ENCODE data around the gene SCN4B.

Gene SCN4B

GRCh38 chr11:118169300-118170140 is 16.9 kb upstream of the SCN4B start:
- Histone ChIP-seq H3K9me3 (ENCODE audit: low read length) (no peaks in the 10 kb centered on the region), H3K36me3 (ENCODE audit: insufficient read depth, low read length) (no peaks in the 10 kb centered on the region), H2AFZ (ENCODE audit: low read depth, low read length) (no peak overlapping the region), H3K4me3 (ENCODE audit: low read length) (no peak overlapping the region), H3K27me3 (ENCODE audit: insufficient read depth, low read length) (peaks cover 56% of the 10 kb centered on the region), H3K4me1 (ENCODE audit: insufficient read depth, low read length) (peaks cover 3% of the 10 kb centered on the region)

DNA sequence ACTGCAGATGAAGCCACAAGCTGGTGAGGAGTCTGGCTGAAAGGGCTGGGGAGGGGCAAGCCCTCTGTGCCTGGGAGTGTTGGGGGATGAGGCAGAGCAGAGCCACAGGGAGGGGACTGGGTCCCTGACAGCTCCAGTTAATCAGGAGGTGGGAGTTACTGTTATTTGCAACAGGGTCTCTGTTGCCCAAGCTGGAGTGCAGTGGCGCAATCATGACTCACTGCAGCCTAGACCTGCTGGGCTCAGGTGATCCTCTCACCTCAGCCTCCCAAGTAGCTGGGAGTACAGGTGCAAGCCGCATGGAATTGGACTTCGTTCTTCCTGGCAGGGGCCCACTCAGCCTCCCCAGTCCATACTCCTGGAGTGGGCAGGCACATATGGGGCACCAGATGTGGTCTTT is 16.1 kb upstream of the SCN4B start:
- Histone ChIP-seq H3K9me3 (ENCODE audit: low read length) (no peaks in the 10 kb centered on the region), H3K36me3 (ENCODE audit: insufficient read depth, low read length) (no peaks in the 10 kb centered on the region), H3K27me3 (ENCODE audit: insufficient read depth, low read length) (peaks cover 52% of the 10 kb centered on the region), H3K4me1 (ENCODE audit: insufficient read depth, low read length) (peaks cover 3% of the 10 kb centered on the region), H3K4me3 (ENCODE audit: low read length) (no peak overlapping the region), H2AFZ (ENCODE audit: low read depth, low read length) (no peak overlapping the region)

DNA sequence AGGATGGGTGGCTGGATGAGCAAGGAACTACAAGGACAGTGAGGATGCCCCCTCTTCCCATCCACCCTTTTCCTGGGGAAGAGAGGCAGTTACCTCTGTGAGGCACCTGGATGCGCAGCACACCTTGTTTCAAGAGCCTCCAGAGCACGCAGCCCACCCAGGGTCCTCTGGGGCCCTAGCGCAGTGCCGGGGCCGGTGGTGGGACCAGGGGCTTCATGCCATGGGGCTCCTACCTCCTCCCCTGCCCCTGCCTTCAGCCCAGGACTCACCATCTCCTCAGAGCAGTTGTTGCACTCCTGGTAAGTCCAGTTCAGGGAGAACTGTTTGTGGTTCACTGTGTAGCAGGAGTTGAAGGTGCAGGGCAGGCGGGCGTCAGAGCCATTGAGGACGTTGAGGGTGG is 15.7 kb upstream of the SCN4B start:
- Histone ChIP-seq H3K9me3 (ENCODE audit: low read length) (no peaks in the 10 kb centered on the region), H2AFZ (ENCODE audit: low read depth, low read length) (no peak overlapping the region), H3K36me3 (ENCODE audit: insufficient read depth, low read length) (no peaks in the 10 kb centered on the region), H3K4me3 (ENCODE audit: low read length) (no peak overlapping the region), H3K27me3 (ENCODE audit: insufficient read depth, low read length) (peaks cover 52% of the 10 kb centered on the region), H3K4me1 (ENCODE audit: insufficient read depth, low read length) (peaks cover 3% of the 10 kb centered on the region)

DNA sequence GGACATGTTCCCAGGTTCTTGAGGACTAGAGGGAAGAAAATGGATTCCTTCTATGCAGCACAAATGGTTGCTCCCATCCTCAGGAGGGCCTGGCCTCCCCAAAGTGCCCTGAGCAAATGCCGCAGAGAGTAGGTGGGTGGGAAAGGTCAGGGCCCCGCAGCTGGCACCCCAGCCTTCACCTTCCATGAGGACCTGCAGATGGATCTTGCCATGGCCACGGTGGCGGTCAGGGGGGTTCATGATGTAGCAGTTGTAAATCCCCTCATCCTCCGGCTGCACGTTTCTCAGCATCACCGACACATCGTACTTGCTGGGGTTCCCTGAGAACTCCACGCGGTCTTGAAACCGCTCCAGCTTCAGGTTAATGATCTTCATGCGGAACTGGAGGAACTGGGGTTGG is 15.3 kb upstream of the SCN4B start:
- Histone ChIP-seq H3K9me3 (ENCODE audit: low read length) (no peaks in the 10 kb centered on the region), H3K27me3 (ENCODE audit: insufficient read depth, low read length) (peaks cover 52% of the 10 kb centered on the region), H2AFZ (ENCODE audit: low read depth, low read length) (no peak overlapping the region), H3K36me3 (ENCODE audit: insufficient read depth, low read length) (no peaks in the 10 kb centered on the region), H3K4me3 (ENCODE audit: low read length) (no peak overlapping the region), H3K4me1 (ENCODE audit: insufficient read depth, low read length) (peaks cover 3% of the 10 kb centered on the region)

DNA sequence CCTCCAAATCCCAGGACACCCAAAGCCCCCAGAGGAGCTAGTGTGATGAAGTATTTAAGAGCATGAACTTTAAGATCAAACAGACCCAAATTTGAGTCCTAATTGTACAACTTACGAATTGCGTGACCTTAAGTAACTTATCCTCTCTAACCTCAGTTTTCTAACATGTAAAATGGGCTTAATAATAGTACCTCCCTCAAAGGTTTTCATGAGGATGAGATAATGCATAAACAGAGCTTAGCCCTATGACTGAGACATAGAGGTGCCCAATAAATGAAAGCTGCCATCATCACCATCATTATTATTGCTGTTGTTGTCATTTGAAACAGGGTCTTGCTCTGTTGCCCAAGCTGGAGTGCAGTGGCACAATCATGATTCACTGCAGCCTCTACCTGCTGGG is 14.6 kb upstream of the SCN4B start:
- no peaks in the 10 kb centered on the region for H3K36me3 ChIP-seq (ENCODE audit: insufficient read depth, low read length)
- peaks cover 54% of the 10 kb centered on the region for H3K27me3 ChIP-seq (ENCODE audit: insufficient read depth, low read length)
- H3K4me3 ChIP-seq (ENCODE audit: low read length), result no peak overlapping the region
- H2AFZ ChIP-seq (ENCODE audit: low read depth, low read length), result no peak overlapping the region
- peaks cover 3% of the 10 kb centered on the region for H3K4me1 ChIP-seq (ENCODE audit: insufficient read depth, low read length)
- no peaks in the 10 kb centered on the region for H3K9me3 ChIP-seq (ENCODE audit: low read length)

GRCh38 chr11:118166641-118167040 is 14.0 kb upstream of the SCN4B start:
- Histone ChIP-seq H2AFZ (ENCODE audit: low read depth, low read length) (no peak overlapping the region), H3K27me3 (ENCODE audit: insufficient read depth, low read length) (peaks cover 56% of the 10 kb centered on the region)

DNA sequence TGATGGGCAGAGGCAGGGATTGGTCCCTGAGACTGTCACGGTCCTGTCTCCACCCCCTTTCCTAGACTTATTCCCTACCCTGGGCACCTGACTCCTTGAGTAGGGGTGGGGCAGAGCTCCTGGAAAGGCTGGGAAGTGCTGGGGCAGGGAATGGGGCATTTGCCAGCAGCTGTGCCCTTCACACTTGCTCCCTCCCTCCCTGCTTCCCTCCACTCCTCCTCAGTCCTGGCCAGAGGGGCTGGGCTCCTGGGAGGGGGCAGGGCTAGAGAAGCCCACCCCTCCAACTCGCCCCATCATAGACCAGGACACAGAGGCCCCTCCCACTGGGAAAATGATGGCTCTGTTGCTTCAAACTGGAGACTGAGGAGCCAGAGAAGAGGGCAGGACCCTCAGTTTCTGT is 12.3 kb upstream of the SCN4B start:
- Histone ChIP-seq H2AFZ (ENCODE audit: low read depth, low read length) (no peak overlapping the region), H3K36me3 (ENCODE audit: insufficient read depth, low read length) (no peaks in the 10 kb centered on the region), H3K9me3 (ENCODE audit: low read length) (no peaks in the 10 kb centered on the region), H3K27me3 (ENCODE audit: insufficient read depth, low read length) (peaks cover 54% of the 10 kb centered on the region), H3K4me1 (ENCODE audit: insufficient read depth, low read length) (no peaks in the 10 kb centered on the region), H3K4me3 (ENCODE audit: low read length) (no peak overlapping the region)

More at GRCh38 chr11:118166641-118167040, 14.0 kb upstream of the SCN4B start:
- H3K9me3 ChIP-seq (ENCODE audit: low read length), result no peaks in the 10 kb centered on the region
- no peak overlapping the region for H3K4me3 ChIP-seq (ENCODE audit: low read length)
- H3K4me1 ChIP-seq (ENCODE audit: insufficient read depth, low read length), result peaks cover 3% of the 10 kb centered on the region
- no peaks in the 10 kb centered on the region for H3K36me3 ChIP-seq (ENCODE audit: insufficient read depth, low read length)

DNA sequence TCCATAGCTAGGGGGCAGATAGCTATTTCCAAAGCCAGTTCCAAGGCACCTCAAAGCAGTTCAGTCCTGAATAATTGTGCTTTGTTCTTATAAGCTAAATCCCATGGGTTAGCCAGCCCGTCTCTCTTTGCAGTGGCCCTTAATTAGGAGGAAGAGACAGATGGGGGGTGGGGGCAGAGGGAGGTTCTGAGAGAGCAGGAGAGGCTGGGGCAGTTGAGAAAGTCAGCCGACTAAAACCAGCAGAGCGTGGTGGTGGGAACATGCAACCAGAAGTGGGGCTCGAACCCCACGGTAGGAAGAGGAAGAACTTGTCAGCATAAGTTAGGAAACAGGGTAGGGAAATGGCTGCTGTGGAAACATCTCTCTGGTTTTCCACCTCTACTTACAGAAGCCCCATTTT is 10.9 kb upstream of the SCN4B start:
- no peak overlapping the region for H2AFZ ChIP-seq (ENCODE audit: low read depth, low read length)
- H3K4me3 ChIP-seq (ENCODE audit: low read length), result no peak overlapping the region
- H3K27me3 ChIP-seq (ENCODE audit: insufficient read depth, low read length), result peaks cover 53% of the 10 kb centered on the region
- no peaks in the 10 kb centered on the region for H3K36me3 ChIP-seq (ENCODE audit: insufficient read depth, low read length)
- no peaks in the 10 kb centered on the region for H3K9me3 ChIP-seq (ENCODE audit: low read length)
- H3K4me1 ChIP-seq (ENCODE audit: insufficient read depth, low read length), result no peaks in the 10 kb centered on the region

DNA sequence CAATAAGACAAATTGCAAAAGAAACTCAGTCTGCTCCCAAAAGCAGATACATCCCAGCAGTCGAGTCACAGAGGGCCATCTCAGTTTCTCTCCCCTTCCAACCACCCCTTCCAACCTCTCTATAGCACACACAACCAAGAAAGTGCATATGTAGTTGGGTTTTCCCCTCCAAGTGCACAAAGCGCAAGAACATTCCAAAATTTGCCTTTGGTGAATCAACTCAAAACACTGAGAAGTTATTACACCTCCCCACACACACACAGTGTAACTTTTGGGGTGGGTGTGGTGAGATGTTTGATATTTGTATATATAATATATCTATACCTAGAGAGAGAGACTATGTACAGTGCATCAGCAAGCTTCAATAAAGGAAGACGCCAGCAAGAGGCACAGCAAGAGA is 10.2 kb upstream of the SCN4B start:
- Histone ChIP-seq H3K27me3 (ENCODE audit: insufficient read depth, low read length) (peaks cover 56% of the 10 kb centered on the region), H3K9me3 (ENCODE audit: low read length) (no peaks in the 10 kb centered on the region), H2AFZ (ENCODE audit: low read depth, low read length) (no peak overlapping the region), H3K36me3 (ENCODE audit: insufficient read depth, low read length) (no peaks in the 10 kb centered on the region), H3K4me1 (ENCODE audit: insufficient read depth, low read length) (no peaks in the 10 kb centered on the region), H3K4me3 (ENCODE audit: low read length) (no peak overlapping the region)

- H3K27me3 ChIP-seq (ENCODE audit: insufficient read depth, low read length), result peaks cover 61% of the 10 kb centered on the region
These were observed 9.2 kb upstream of the SCN4B start for GRCh38 chr11:118161786-118162185.

GRCh38 chr11:118157186-118157895 is 4.7 kb upstream of the SCN4B start:
- Histone ChIP-seq H3K4me3 (ENCODE audit: low read length) (no peak overlapping the region), H3K4me1 (ENCODE audit: insufficient read depth, low read length) (peaks cover 7% of the 10 kb centered on the region), H3K27me3 (ENCODE audit: insufficient read depth, low read length) (peaks cover 88% of the 10 kb centered on the region), H3K36me3 (ENCODE audit: insufficient read depth, low read length) (no peaks in the 10 kb centered on the region), H3K9me3 (ENCODE audit: low read length) (no peaks in the 10 kb centered on the region), H2AFZ (ENCODE audit: low read depth, low read length) (no peak overlapping the region)

More at GRCh38 chr11:118161786-118162185, 9.2 kb upstream of the SCN4B start:
- no peaks in the 10 kb centered on the region for H3K4me1 ChIP-seq (ENCODE audit: insufficient read depth, low read length)
- H2AFZ ChIP-seq (ENCODE audit: low read depth, low read length), result no peak overlapping the region
- H3K4me3 ChIP-seq (ENCODE audit: low read length), result no peak overlapping the region
- H3K36me3 ChIP-seq (ENCODE audit: insufficient read depth, low read length), result no peaks in the 10 kb centered on the region
- H3K9me3 ChIP-seq (ENCODE audit: low read length), result no peaks in the 10 kb centered on the region

GRCh38 chr11:118156531-118157185 is 4.0 kb upstream of the SCN4B start:
- H3K36me3 ChIP-seq (ENCODE audit: insufficient read depth, low read length), result no peaks in the 10 kb centered on the region
- H3K4me1 ChIP-seq (ENCODE audit: insufficient read depth, low read length), result peaks cover 11% of the 10 kb centered on the region
- H3K9me3 ChIP-seq (ENCODE audit: low read length), result no peaks in the 10 kb centered on the region
- peaks cover 90% of the 10 kb centered on the region for H3K27me3 ChIP-seq (ENCODE audit: insufficient read depth, low read length)
- H3K4me3 ChIP-seq (ENCODE audit: low read length), result no peak overlapping the region
- no peak overlapping the region for H2AFZ ChIP-seq (ENCODE audit: low read depth, low read length)

All from neuron (in vitro differentiated cells).